CD8-positive, alpha-beta memory T cell (primary cell): ENCODE data around the gene SPDYE6. TPM values are rescaled to one million over a fixed set of nuclear protein-coding genes. Genes with fewer than 3 reads are reported as not detected.

Source experiments
- CTCF ChIA-PET: fragments of 350-600 bp; sonication (Branson Sonifier 250); formaldehyde crosslinking; loops from one replicate; lab custom pipeline; 2021; ENCODE audit warnings: antibody characterized with exemption; lab: Charles Lee
- POLR2A ChIA-PET: fragments of 350-600 bp; sonication (Branson Sonifier 250); formaldehyde crosslinking; loops from one replicate; lab custom pipeline; 2021; ENCODE audit warnings: antibody characterized with exemption; lab: Charles Lee
- DNase-seq, 5 donors: peaks; one replicate each; pipeline versions ENCODE4 v3.0.0 to v3.0.0-alpha.2; 2020 to 2022; ENCODE audit warnings: mixed read lengths in 1 of 5
- H3K27ac ChIP-seq: one replicate; pipeline ENCODE4 v1.7.0; 2013; ENCODE audit warnings: low read depth, mild to moderate bottlenecking, low read length, moderate library complexity
- H3K27me3 ChIP-seq: 2 replicates; pipeline ENCODE4 v1.7.0; 2013; ENCODE audit warnings: low read length, mild to moderate bottlenecking; ENCODE audit not compliant: insufficient read depth, poor library complexity, severe bottlenecking
- H3K36me3 ChIP-seq: 2 replicates; pipeline ENCODE4 v1.7.0; 2013; ENCODE audit warnings: mild to moderate bottlenecking, low read length, moderate library complexity; ENCODE audit not compliant: insufficient read depth
- H3K4me1 ChIP-seq: 2 replicates; pipeline ENCODE4 v1.7.0; 2013; ENCODE audit warnings: mild to moderate bottlenecking, low read length, moderate library complexity; ENCODE audit not compliant: insufficient read depth
- H3K4me3 ChIP-seq: 2 replicates; pipeline ENCODE4 v1.7.0; 2013; ENCODE audit warnings: mild to moderate bottlenecking, low read length
- H3K9me3 ChIP-seq: 2 replicates; pipeline ENCODE4 v1.7.0; 2013; ENCODE audit warnings: mild to moderate bottlenecking, low read length
- H3K27ac Mint-ChIP-seq, 8 donors: one replicate each; pipeline ENCODE4 v1.8.0; 2020 to 2021; ENCODE audit warnings: mixed read lengths in 8 of 8, mild to moderate bottlenecking in 6 of 8, inconsistent platforms in 3 of 8, moderate library complexity in 3 of 8
- H3K27me3 Mint-ChIP-seq, 2 donors: one replicate each; pipeline ENCODE4 v1.8.0; 2020 to 2021; ENCODE audit warnings: mixed read lengths in 2 of 2, mild to moderate bottlenecking in 1 of 2, moderate library complexity in 1 of 2
- H3K36me3 Mint-ChIP-seq, 3 donors: one replicate each; pipeline ENCODE4 v1.8.0; 2020 to 2021; ENCODE audit warnings: mixed read lengths in 3 of 3, inconsistent platforms in 1 of 3, mild to moderate bottlenecking in 1 of 3
- H3K4me1 Mint-ChIP-seq, 3 donors: one replicate each; pipeline ENCODE4 v1.8.0; 2020 to 2021; ENCODE audit warnings: mixed read lengths in 3 of 3, inconsistent platforms in 1 of 3, mild to moderate bottlenecking in 1 of 3
- H3K4me3 Mint-ChIP-seq, 7 donors: one replicate each; pipeline ENCODE4 v1.8.0; 2020 to 2021; ENCODE audit warnings: mixed read lengths in 7 of 7, mild to moderate bottlenecking in 6 of 7, moderate library complexity in 4 of 7, inconsistent platforms in 2 of 7
- H3K9me3 Mint-ChIP-seq, 5 donors: one replicate each; pipeline ENCODE4 v1.8.0; 2020 to 2022; ENCODE audit warnings: mixed read lengths in 5 of 5, mild to moderate bottlenecking in 3 of 5, moderate library complexity in 2 of 5, inconsistent platforms in 1 of 5
- polyA plus RNA-seq: library from polyadenylated mRNA; unstranded; fragments of 300-500 nt; fragmentation: Illumina TruSeq; gene quantifications from one replicate; pipeline ENCODE4 v1.2.3, GENCODE V29; 2021
- total RNA-seq, 2 experiments: library from RNA; stranded (reverse); gene quantifications; one replicate each; pipeline ENCODE4 v1.2.3, GENCODE V29; 2021

Gene SPDYE6
- total and polyA plus RNA-seq, 3 experiments from 2014 or later, result 0.89 TPM; not detected in 2

DNA sequence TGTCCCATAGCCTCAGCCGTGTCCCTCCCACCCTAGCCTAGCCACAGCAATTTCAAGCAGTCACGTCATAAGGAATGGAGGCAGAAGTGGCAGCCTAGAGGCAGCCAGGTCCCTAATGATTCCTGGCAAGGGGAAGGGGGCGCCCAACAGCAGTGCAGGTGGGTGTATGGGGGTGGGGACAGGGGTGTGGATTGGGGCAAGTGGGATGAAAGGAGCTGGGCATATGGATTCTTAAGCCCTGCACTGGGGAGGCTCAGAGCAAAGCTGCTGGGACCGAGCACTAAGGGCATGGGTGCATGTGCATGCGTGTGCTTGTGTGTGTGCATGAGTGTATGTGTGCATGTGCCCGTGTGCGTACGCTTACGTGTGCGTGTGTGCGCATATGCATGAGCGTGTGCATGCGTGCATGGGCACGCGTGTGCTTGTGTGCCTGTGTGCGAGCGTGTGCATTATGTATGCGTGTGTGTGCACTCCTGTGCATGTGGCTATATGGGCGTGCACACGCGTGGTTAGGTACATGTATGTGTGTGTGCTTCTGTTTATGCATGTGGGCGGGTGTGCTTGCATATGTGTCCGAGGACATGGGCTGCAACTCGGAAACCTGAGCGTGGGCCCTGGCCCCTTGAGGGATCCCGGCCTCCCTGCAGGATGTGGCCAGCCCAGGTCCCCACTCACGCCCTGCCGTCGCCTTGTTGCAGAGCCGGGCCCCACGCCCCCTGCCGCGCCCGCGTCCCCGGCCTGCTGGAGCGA is 35.5 kb downstream of the SPDYE6 start:
- Mint-ChIP-seq H3K27ac (peak overlapping the region in 2 of 8 donors; percentile 23 to 42), H3K4me3 (peak overlapping the region in 1 of 7 donors; percentile 50), H3K4me1 (peaks cover 0 to 3% (median 0%) of the 10 kb centered on the region in 3 donors), H3K36me3 (no peaks in the 10 kb centered on the region), H3K27me3 (peaks cover 7 to 26% of the 10 kb centered on the region in 2 donors), H3K9me3 (no peaks in the 10 kb centered on the region)
- no peak for DNase-seq
- no peaks in the 10 kb centered on the region for H3K36me3 ChIP-seq
- ChIA-PET CTCF (no interaction called here), POLR2A (no interaction called here)
- no peak overlapping the region for H3K4me3 ChIP-seq
- H3K9me3 ChIP-seq, result no peaks in the 10 kb centered on the region
- no peaks in the 10 kb centered on the region for H3K4me1 ChIP-seq
- H3K27me3 ChIP-seq, result peaks cover 3% of the 10 kb centered on the region
- H3K27ac ChIP-seq, result no peak overlapping the region

GRCh38 chr7:102320181-102320580 is 36.1 kb downstream of the SPDYE6 start:
- POLR2A ChIA-PET, result no interaction called here
- H3K27me3 Mint-ChIP-seq, result peaks cover 7 to 26% of the 10 kb centered on the region in 2 donors

DNA sequence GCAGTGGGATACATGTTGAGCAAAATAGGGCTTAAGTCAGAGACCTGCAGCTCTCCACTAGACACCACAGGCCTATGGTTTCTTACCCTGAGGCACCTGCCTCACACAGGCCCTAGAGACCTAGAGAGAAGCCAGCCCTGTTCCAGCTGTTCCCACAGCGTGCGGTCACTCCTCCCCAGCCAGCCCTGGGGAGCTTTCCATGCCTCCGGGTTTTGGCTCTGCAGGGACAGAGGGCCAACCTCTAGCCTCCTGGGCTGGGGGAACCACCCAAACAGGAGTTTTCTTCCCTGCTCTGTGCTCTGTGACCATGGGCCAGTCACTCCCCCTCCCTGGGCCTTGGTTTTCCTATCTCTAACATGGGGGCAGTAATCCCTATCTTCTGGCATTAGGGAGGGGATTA is 36.6 kb downstream of the SPDYE6 start:
- H3K4me3 ChIP-seq, result no peak overlapping the region
- no peak for DNase-seq
- Mint-ChIP-seq H3K36me3 (no peaks in the 10 kb centered on the region), H3K9me3 (no peaks in the 10 kb centered on the region), H3K4me1 (peaks cover 0 to 3% (median 0%) of the 10 kb centered on the region in 3 donors), H3K27me3 (peaks cover 7 to 26% of the 10 kb centered on the region in 2 donors), H3K27ac (no peak overlapping the region), H3K4me3 (no peak overlapping the region)
- peaks cover 3% of the 10 kb centered on the region for H3K27me3 ChIP-seq
- no peaks in the 10 kb centered on the region for H3K4me1 ChIP-seq
- no peaks in the 10 kb centered on the region for H3K9me3 ChIP-seq
- H3K27ac ChIP-seq, result no peak overlapping the region
- H3K36me3 ChIP-seq, result no peaks in the 10 kb centered on the region
- POLR2A ChIA-PET, result no interaction called here
- CTCF ChIA-PET, result no interaction called here

More at GRCh38 chr7:102320181-102320580, 36.1 kb downstream of the SPDYE6 start:
- Histone ChIP-seq H3K27me3 (peaks cover 3% of the 10 kb centered on the region), H3K4me3 (no peak overlapping the region), H3K9me3 (no peaks in the 10 kb centered on the region), H3K36me3 (no peaks in the 10 kb centered on the region), H3K27ac (no peak overlapping the region), H3K4me1 (no peaks in the 10 kb centered on the region)
- H3K36me3 Mint-ChIP-seq, result no peaks in the 10 kb centered on the region
- no peak for DNase-seq
- peaks cover 0 to 3% (median 0%) of the 10 kb centered on the region in 3 donors for H3K4me1 Mint-ChIP-seq
- H3K27ac Mint-ChIP-seq, result peak overlapping the region in 2 of 8 donors; percentile 23 to 42
- CTCF ChIA-PET, result no interaction called here
- H3K9me3 Mint-ChIP-seq, result no peaks in the 10 kb centered on the region
- H3K4me3 Mint-ChIP-seq, result no peak overlapping the region

DNA sequence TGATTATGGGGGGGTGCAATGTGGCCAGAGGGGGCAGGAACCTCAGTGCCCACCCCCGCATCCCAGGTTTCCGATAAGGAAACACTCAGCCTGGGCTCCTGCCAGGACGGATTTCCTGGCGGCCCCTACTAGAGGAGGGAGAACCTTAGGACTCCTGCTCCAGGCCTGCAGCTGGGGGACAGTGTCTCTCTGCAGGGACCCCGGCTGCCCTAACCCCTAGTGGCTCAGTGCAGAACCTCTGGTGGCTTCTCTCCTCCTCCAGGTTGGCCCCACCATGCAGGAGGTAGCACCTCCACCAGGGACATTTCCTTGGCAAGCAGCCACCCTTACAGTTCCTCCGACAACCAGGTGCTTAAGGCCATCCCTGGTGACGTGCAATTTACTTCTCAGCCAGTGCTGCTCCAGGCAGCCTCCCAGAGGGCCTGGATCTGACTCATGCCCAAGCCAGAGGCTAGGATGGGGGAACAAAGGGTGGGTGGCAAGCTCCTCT is 37.7 kb downstream of the SPDYE6 start:
- Mint-ChIP-seq H3K36me3 (no peaks in the 10 kb centered on the region), H3K4me1 (peaks cover 0 to 3% (median 0%) of the 10 kb centered on the region in 3 donors), H3K27me3 (peaks cover 3 to 22% of the 10 kb centered on the region in 2 donors), H3K27ac (peak overlapping the region in 1 of 8 donors; percentile 32), H3K9me3 (no peaks in the 10 kb centered on the region), H3K4me3 (no peak overlapping the region)
- ChIA-PET POLR2A (no interaction called here), CTCF (no interaction called here)
- H3K9me3 ChIP-seq, result no peaks in the 10 kb centered on the region
- H3K36me3 ChIP-seq, result no peaks in the 10 kb centered on the region
- no peak overlapping the region for H3K4me3 ChIP-seq
- peaks cover 3% of the 10 kb centered on the region for H3K27me3 ChIP-seq
- no peaks in the 10 kb centered on the region for H3K4me1 ChIP-seq
- H3K27ac ChIP-seq, result no peak overlapping the region
- no peak for DNase-seq

GRCh38 chr7:102317231-102318059 is 38.8 kb downstream of the SPDYE6 start:
- Histone ChIP-seq H3K27me3 (no peaks in the 10 kb centered on the region), H3K27ac (no peak overlapping the region), H3K9me3 (no peaks in the 10 kb centered on the region), H3K4me1 (no peaks in the 10 kb centered on the region), H3K4me3 (no peak overlapping the region), H3K36me3 (no peaks in the 10 kb centered on the region)
- peak overlapping the region in 1 of 8 donors; percentile 60 for H3K27ac Mint-ChIP-seq
- DNase-seq, result no peak
- ChIA-PET CTCF (no interaction called here), POLR2A (no interaction called here)
- peaks cover 0 to 3% (median 0%) of the 10 kb centered on the region in 3 donors for H3K4me1 Mint-ChIP-seq
- H3K9me3 Mint-ChIP-seq, result no peaks in the 10 kb centered on the region
- H3K36me3 Mint-ChIP-seq, result no peaks in the 10 kb centered on the region
- peaks cover 0 to 17% of the 10 kb centered on the region in 2 donors for H3K27me3 Mint-ChIP-seq
- no peak overlapping the region for H3K4me3 Mint-ChIP-seq

DNA sequence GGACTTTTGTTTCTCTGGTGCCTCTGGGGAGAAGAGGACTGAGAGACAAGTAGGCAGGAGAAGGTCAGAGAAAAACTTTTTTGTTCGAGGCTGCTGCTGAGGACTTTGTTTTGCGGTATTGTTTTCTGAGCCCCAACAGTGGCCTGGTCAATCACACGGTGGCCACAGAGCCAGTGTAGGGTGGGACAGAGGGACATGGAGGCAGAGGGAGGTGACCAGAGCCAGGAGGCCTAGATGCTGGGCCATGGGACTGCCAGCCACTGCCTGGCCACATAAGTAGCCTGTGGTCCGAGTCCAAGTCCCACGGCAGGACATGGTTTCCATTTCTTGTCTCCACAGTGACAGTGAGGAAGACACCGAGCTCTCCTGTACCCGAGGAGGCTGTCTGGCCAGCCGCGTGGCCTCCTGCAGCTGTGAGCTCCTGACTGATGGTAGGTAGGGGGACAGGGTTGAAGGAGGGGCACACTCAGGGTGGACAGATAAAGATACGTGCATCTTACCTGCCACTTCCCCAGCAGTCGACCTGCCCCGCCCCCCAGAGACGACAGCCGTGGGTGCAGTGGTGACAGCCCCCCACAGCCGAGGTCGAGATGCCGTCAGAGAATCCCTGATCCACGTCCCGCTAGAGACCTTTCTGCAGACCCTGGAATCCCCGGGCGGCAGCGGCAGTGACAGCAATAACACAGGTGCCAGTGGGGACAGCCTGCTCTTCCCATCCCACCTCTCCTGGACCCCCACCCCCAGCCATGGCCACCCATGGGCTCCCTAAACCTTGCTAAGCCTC is 42.1 kb downstream of the SPDYE6 start:
- no peaks in the 10 kb centered on the region for H3K27me3 ChIP-seq
- Mint-ChIP-seq H3K27me3 (no peaks in the 10 kb centered on the region), H3K4me3 (no peak overlapping the region), H3K4me1 (no peaks in the 10 kb centered on the region), H3K27ac (peak overlapping the region in 1 of 8 donors; percentile 81), H3K9me3 (no peaks in the 10 kb centered on the region), H3K36me3 (no peaks in the 10 kb centered on the region)
- no peaks in the 10 kb centered on the region for H3K9me3 ChIP-seq
- H3K36me3 ChIP-seq, result no peaks in the 10 kb centered on the region
- H3K4me3 ChIP-seq, result no peak overlapping the region
- CTCF ChIA-PET, result no interaction called here
- no peak overlapping the region for H3K27ac ChIP-seq
- H3K4me1 ChIP-seq, result no peaks in the 10 kb centered on the region
- POLR2A ChIA-PET, result no interaction called here
- peak in 1 of 5 donors; percentile 26 for DNase-seq

DNA sequence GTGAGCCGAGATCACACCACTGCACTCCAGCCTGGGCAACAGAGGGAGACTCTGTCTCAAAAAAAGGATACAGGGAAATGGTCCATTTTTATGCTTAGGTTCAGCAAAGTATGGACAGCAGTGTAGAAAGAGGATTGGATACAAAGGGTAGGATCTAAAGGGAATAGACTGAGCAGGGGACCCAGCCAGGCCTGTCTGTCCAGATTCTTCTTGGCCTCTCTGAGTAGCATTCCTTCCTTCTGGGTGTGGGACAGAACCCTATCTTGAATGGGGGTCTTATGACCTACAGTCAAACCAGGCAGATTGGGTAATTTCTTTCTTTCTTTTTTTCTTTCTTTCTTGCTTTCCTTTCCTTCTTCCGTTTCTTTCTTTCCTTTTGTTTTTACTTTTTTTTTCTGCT is 43.9 kb downstream of the SPDYE6 start:
- no peak overlapping the region for H3K4me3 ChIP-seq
- Mint-ChIP-seq H3K4me1 (peaks cover 2 to 3% (median 2%) of the 10 kb centered on the region in 3 donors), H3K9me3 (no peaks in the 10 kb centered on the region), H3K36me3 (no peaks in the 10 kb centered on the region), H3K27me3 (no peaks in the 10 kb centered on the region), H3K27ac (peak overlapping the region in 1 of 8 donors; percentile 54), H3K4me3 (no peak overlapping the region)
- H3K27me3 ChIP-seq, result no peaks in the 10 kb centered on the region
- no peak for DNase-seq
- H3K4me1 ChIP-seq, result peaks cover 2% of the 10 kb centered on the region
- H3K27ac ChIP-seq, result no peak overlapping the region
- ChIA-PET POLR2A (no interaction called here), CTCF (no interaction called here)
- H3K9me3 ChIP-seq, result no peaks in the 10 kb centered on the region
- H3K36me3 ChIP-seq, result no peaks in the 10 kb centered on the region
